DOHH2 (cell line): ENCODE results near the gene AP5Z1.

Experiments used
- H3F3A ChIP-seq: fragments of 200-600 bp; sonication (generic), shearing (Covaris generic); 2 replicates; pipeline ENCODE4 v1.6.0; 2016; ENCODE audit warnings: antibody characterized with exemption, mild to moderate bottlenecking; ENCODE audit not compliant: control insufficient read depth, insufficient read depth
- H3K27ac ChIP-seq: fragments of 200-600 bp; sonication (generic); 2 replicates; pipeline ENCODE4 v1.5.1; 2014; ENCODE audit warnings: low read depth, mild to moderate bottlenecking, low read length, moderate library complexity
- H3K27me3 ChIP-seq: fragments of 200-600 bp; sonication (generic); 2 replicates; pipeline ENCODE4 v1.6.1; 2014; ENCODE audit warnings: mild to moderate bottlenecking, low read length, mixed read lengths; ENCODE audit not compliant: control insufficient read depth
- H3K36me3 ChIP-seq: fragments of 200-600 bp; sonication (generic); 2 replicates; pipeline ENCODE4 v1.6.1; 2014; ENCODE audit warnings: mild to moderate bottlenecking, low read length, moderate library complexity, mixed read lengths; ENCODE audit not compliant: control insufficient read depth
- H3K4me1 ChIP-seq: fragments of 200-600 bp; sonication (generic); 2 replicates; pipeline ENCODE4 v1.6.1; 2014; ENCODE audit warnings: mild to moderate bottlenecking, low read length, mixed read lengths; ENCODE audit not compliant: control insufficient read depth
- H3K4me2 ChIP-seq: fragments of 200-600 bp; sonication (generic); 2 replicates; pipeline ENCODE4 v1.6.0; 2014; ENCODE audit warnings: mild to moderate bottlenecking, low read length, moderate library complexity
- H3K4me3 ChIP-seq: fragments of 200-600 bp; sonication (generic); 2 replicates; pipeline ENCODE4 v1.5.1; 2014; ENCODE audit warnings: mild to moderate bottlenecking, low read length, mixed read lengths
- H3K79me2 ChIP-seq: fragments of 200-600 bp; sonication (generic); 2 replicates; pipeline ENCODE4 v1.6.1; 2014; ENCODE audit warnings: mild to moderate bottlenecking, low read length, mixed read lengths; ENCODE audit not compliant: control insufficient read depth
- H3K9me2 ChIP-seq: fragments of 200-600 bp; sonication (generic); replicated peaks from 2 replicates; pipeline ENCODE4 v1.6.1; 2014; ENCODE audit warnings: mild to moderate bottlenecking, low read length, mixed read lengths; ENCODE audit not compliant: control insufficient read depth
- H3K9me3 ChIP-seq: fragments of 200-600 bp; sonication (generic); 2 replicates; pipeline ENCODE4 v1.6.1; 2014; ENCODE audit warnings: antibody characterized with exemption, low read length, mixed read lengths; ENCODE audit not compliant: control insufficient read depth, insufficient read depth
- H4K20me1 ChIP-seq: fragments of 200-600 bp; sonication (generic); 2 replicates; pipeline ENCODE4 v1.6.0; 2014; ENCODE audit warnings: low read depth, mild to moderate bottlenecking, antibody characterized with exemption, low read length, moderate library complexity; ENCODE audit not compliant: control insufficient read depth, insufficient read depth
- EZH2phosphoT487 ChIP-seq: fragments of 200-600 bp; sonication (generic); IDR thresholded peaks from 2 replicates; pipeline ENCODE4 v1.6.1; 2017; ENCODE audit warnings: borderline replicate concordance, mild to moderate bottlenecking, antibody characterized with exemption, low read length, moderate library complexity, mixed read lengths
- TF ChIP-seq, protein P1 (sequence below): fragments of 200-600 bp; sonication (generic); IDR thresholded peaks from one replicate; pipeline ENCODE4 v1.5.1; 2014; ENCODE audit warnings: antibody characterized with exemption, mild to moderate bottlenecking, low read depth, low read length; ENCODE audit not compliant: poor library complexity, severe bottlenecking

Gene AP5Z1

DNA sequence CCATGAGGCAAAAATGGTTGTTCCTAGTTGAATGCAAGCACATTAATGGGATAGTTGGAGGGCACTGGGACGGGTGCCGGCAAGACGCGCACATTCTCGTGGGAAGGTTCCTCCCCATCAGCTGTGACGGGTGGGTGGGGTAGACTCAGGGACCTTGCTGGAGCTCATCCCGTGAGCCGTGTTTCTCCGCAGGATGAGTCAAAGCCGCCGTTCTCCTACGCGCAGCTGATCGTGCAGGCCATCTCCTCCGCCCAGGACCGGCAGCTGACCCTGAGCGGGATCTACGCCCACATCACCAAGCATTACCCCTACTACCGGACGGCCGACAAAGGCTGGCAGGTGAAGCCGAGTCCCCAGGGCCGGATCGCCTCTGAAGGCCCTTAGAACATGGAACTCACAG, 20.4 kb upstream of the AP5Z1 start:
- H3K27me3 ChIP-seq = no peaks in the 10 kb centered on the region
- peaks cover 67% of the 10 kb centered on the region for H3K36me3 ChIP-seq
- H3F3A ChIP-seq = no peaks in the 10 kb centered on the region
- no peak overlapping the region for H3K4me2 ChIP-seq
- no peak overlapping the region for H3K27ac ChIP-seq
- H3K9me3 ChIP-seq = no peaks in the 10 kb centered on the region
- no peaks in the 10 kb centered on the region for H3K9me2 ChIP-seq
- peaks cover 8% of the 10 kb centered on the region; the same call in 1 of the 2 replicates for H3K4me1 ChIP-seq
- 0 out of 2 replicates have a peak, but pooled peaks cover 8% of the 10 kb centered on the region for H4K20me1 ChIP-seq
- TF ChIP-seq, protein P1, sequence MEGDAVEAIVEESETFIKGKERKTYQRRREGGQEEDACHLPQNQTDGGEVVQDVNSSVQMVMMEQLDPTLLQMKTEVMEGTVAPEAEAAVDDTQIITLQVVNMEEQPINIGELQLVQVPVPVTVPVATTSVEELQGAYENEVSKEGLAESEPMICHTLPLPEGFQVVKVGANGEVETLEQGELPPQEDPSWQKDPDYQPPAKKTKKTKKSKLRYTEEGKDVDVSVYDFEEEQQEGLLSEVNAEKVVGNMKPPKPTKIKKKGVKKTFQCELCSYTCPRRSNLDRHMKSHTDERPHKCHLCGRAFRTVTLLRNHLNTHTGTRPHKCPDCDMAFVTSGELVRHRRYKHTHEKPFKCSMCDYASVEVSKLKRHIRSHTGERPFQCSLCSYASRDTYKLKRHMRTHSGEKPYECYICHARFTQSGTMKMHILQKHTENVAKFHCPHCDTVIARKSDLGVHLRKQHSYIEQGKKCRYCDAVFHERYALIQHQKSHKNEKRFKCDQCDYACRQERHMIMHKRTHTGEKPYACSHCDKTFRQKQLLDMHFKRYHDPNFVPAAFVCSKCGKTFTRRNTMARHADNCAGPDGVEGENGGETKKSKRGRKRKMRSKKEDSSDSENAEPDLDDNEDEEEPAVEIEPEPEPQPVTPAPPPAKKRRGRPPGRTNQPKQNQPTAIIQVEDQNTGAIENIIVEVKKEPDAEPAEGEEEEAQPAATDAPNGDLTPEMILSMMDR = no peak
- TF ChIP-seq EZH2phosphoT487 = no peak
- H3K4me3 ChIP-seq = no peak overlapping the region
- H3K79me2 ChIP-seq = peaks cover 22% of the 10 kb centered on the region

DNA sequence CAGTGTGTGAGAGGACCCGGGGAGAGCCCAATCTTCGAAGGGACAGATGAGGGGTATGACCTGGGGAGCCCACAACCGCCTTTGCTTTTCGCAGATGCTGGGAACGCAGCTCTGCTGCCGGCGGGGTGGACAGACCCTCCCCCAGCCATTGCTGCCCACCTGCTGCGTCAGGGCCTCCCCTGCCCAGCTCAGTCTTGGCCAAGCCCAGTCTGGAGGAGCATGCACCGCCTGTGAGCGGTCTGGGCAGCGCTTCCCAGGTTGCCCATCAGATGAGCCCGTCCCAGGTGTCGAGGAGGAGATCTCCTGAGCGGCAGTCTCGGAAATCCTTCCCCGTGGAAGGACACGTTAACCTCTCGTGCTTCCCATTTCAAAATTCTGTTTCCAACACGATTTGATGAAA, 17.3 kb upstream of the AP5Z1 start:
- no peak overlapping the region for H3K27ac ChIP-seq
- peaks cover 84% of the 10 kb centered on the region for H3K36me3 ChIP-seq
- H3K4me3 ChIP-seq = no peak overlapping the region
- H3K79me2 ChIP-seq = peaks cover 10% of the 10 kb centered on the region
- no peak for TF ChIP-seq EZH2phosphoT487
- TF ChIP-seq, protein P1 = no peak
- H3K4me2 ChIP-seq = no peak overlapping the region
- H4K20me1 ChIP-seq = 0 out of 2 replicates have a peak, but pooled peaks cover 12% of the 10 kb centered on the region
- H3K27me3 ChIP-seq = no peaks in the 10 kb centered on the region
- H3K9me3 ChIP-seq = no peaks in the 10 kb centered on the region
- H3K4me1 ChIP-seq = peaks cover 3% of the 10 kb centered on the region; the same call in 1 of the 2 replicates
- H3F3A ChIP-seq = no peaks in the 10 kb centered on the region
- H3K9me2 ChIP-seq = no peaks in the 10 kb centered on the region

DNA sequence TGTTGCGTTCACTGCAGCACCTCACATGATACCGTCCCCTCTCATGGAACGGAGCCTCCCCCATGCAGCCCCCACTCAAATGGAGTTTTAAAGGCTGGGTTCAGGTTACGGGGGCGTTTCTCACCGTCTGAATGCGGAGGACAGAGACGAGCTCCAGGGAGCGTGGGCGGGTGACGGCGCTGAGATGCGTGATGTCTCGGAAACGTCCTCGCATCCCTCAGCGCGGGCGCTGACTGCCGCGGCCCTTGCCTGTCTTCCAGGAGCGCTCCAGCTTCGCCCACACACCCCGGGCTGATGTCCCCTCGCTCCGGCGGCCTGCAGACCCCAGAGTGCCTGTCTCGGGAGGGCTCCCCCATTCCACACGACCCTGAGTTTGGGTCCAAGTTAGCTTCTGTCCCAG, 16.6 kb upstream of the AP5Z1 start:
- Histone ChIP-seq H3K4me2 (no peak overlapping the region), H3K27ac (no peak overlapping the region), H3K27me3 (no peaks in the 10 kb centered on the region), H3K79me2 (peaks cover 4% of the 10 kb centered on the region; the same call in 1 of the 2 replicates), H4K20me1 (0 out of 2 replicates have a peak, but pooled peaks cover 12% of the 10 kb centered on the region), H3K9me3 (no peaks in the 10 kb centered on the region), H3K4me1 (no peaks in the 10 kb centered on the region), H3K9me2 (no peaks in the 10 kb centered on the region), H3F3A (no peaks in the 10 kb centered on the region), H3K36me3 (peaks cover 91% of the 10 kb centered on the region), H3K4me3 (no peak overlapping the region)
- TF ChIP-seq, protein P1 = no peak
- TF ChIP-seq EZH2phosphoT487 = no peak
